Inferior parietal cortex (tissue), 1 donor: ENCODE data around the gene STK25.

Source experiments
- DNase-seq: peaks from one replicate; pipeline ENCODE4 v3.0.0-alpha.2; 2016; ENCODE audit errors: extremely low spot score

Gene STK25

DNA sequence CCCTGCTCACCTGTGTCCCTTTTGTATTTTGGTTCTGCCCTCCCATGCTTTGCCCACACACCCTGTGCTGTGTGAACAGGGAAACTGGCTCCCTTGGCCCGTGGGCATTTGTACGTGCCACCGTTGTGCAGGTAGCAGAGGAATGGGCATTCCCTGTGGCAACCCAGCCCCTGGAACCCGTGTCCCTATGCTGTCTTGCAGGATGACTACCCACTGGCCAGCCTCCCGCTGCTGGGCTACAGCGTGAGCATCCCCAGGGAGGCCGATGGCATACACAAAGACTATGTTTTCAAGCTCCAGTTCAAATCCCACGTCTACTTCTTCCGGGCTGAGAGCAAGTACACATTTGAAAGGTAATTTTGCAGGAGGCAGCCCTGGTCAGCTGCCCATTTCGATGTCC, 15.3 kb downstream of the STK25 start:
- no peak for DNase-seq

GRCh38 chr2:241492174-241492565, 16.2 kb downstream of the STK25 start:
- no peak for DNase-seq

- no peak for DNase-seq
Measured at GRCh38 chr2:241491549-241492173, 16.7 kb downstream of the STK25 start.

DNA sequence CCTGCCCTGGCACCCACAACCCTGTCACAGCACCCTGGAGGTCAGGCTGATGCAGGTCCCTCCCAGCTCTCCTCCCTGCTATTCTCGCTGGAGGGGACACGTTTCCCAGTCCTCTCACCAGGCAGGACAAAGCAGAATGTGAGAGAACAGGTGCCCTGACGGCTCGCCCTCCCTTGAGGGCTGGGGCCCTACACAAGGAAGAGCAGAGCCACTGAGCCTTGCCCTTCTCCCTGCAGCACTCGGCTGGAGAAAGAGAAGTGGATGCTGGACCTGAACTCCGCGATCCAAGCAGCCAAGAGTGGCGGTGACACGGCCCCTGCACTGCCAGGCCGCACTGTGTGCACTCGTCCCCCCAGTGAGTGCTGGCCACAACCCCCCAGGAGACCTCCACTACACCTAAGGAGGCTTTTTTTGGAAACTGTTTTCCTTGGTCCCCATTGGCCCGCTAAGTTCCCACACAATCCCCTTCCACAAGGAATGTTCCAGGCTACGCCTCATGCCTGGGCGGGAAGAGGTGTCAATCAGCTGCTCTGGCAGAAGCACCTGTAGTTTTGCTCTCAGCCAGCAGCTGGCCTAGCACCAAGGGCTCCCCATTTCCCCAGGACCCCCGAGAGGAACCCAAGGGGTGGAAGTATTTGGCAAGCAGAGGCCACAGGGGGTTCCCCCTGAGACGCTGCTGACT, 17.4 kb downstream of the STK25 start:
- no peak for DNase-seq

- no peak for DNase-seq
Measured at GRCh38 chr2:241489733-241490680, 18.4 kb downstream of the STK25 start.

DNA sequence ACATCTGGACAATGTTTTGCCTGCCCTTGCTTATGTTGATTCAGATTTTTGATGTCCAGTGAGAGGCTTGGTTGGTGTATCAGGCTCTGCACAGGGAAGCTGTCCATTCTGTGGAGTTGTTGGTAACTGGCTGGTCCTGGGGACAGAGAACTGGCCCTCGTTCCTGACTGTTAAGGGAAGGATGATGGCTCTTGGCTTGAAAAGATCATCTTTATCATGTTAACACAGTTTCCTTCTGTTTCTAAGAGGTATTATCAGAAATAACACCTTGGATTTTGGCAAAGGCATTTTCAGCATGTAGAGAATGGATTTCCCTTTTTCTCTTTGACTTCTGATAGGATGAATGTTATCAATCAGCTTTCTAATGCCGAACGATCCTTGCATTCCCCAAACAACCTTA, 19.3 kb downstream of the STK25 start:
- no peak for DNase-seq

- no peak for DNase-seq
Measured at GRCh38 chr2:241485172-241485911, 23.0 kb downstream of the STK25 start.

DNA sequence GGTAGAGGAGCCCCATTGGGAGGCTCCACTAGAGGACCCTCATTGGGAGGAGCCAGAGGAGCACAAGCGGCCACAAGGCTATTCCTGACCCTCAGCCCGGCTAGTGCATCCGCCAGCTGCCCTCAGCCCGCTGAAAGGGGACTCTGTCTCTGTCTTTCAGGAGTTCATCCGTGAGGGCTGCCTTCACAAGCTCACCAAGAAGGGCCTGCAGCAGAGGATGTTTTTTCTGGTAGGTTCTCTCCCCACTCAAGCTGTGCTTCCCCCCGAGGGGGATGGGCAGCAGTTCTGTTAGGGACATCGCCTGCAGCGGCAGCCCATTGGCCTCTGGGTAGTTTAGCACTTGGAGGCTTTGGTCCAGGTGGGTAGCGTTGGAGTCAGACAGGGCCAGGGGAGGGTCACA, 25.1 kb downstream of the STK25 start:
- DNase-seq, result no peak

GRCh38 chr2:241482126-241482955, 26.0 kb downstream of the STK25 start:
- DNase-seq, result no peak

GRCh38 chr2:241481687-241482086, 26.7 kb downstream of the STK25 start:
- DNase-seq, result no peak

GRCh38 chr2:241479026-241479898, 29.1 kb downstream of the STK25 start:
- DNase-seq, result no peak

DNA sequence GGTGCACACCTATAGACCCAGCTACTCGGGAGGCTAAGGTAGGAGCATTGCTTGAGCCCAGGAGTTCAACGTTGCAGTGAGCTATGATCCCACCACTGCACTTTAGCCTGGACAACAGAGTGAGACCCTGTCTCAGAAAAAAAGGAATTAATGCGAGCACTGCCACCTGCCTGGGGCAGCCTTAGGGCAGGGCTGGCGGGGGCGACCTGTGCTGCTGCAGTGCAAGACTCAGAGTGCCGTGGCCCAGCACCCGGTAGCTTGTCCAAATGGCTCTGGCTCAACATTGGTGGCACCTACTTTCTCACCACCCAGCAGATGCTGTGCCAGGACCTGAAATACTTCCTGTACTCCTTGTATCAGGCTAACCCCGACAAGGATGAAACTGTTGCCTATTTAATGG, 30.2 kb downstream of the STK25 start:
- DNase-seq, result no peak

DNA sequence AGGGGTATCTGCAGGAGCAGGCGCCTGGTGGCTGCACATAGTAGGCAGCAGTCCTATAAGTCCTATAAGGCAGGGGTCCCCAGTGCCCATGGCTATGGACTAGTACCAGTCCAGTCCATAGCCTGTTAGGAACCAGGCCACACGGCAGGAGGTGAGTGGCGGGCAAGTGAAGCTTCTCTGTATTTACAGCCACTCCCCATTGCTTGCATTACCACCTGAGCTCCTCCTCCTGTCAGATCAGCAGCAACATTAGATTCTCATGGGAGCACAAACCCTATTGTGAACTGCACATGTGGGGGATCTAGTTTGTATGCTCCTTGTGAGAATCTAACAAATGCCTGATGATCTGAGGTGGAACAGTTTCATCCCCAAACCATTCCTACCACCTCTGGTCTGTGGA, 33.1 kb downstream of the STK25 start:
- DNase-seq, result no peak

DNA sequence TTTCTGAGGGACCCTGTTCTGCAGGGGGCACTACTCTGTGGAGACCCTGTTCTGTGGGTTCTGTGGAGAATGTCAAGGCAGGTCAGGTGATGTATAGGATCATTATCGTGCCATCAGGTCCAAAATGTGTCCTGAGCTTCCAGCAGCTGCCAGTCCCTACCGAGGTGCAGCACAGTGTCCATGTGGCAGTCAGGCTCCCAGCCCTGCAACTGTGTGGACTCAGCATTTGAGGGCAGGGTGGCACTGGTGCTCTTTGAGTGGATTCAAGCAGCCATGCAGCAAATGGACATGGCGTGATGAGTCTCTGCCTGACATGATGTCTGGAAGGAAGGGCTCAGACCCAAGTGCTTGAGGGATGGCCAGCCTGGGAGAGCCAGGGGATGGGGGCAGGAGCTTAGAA, 35.0 kb downstream of the STK25 start:
- DNase-seq, result no peak

DNA sequence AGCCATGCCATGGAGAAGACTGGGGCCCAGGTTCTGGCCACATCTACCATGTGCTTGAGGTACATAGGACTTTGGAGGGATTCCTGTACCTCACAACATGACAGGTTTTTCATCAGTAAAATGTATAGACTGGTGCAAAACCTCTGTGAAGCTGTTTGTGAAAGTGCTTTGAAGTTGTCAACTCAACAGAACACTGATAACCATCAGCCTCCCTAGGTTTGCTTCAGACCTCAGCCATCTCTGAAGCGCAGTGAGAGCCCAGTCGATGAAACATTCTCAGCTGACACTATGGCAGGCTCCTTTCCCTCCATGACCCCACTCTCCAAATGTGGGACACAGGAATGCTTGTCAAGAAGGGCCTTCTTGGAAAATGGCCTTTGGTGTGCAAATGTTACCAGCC, 38.6 kb downstream of the STK25 start:
- no peak for DNase-seq

DNA sequence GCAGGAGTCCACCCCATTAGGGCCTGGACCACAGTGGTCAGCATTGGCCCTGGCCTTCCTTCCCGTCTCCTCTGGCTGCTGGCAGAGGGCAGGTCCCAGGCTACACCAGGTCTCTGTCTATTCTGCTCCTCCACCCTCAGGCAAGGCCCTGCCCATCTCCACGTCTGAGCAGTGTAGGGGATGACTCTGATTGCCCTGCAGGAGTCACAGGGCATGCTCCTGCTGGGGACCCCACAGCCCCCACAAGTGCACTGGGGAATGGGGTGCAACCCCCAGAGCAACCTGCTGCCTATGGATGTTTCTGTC, 40.0 kb downstream of the STK25 start:
- no peak for DNase-seq

- no peak for DNase-seq
Measured at GRCh38 chr2:241467777-241468475, 40.5 kb downstream of the STK25 start.

GRCh38 chr2:241466230-241466629, 42.2 kb downstream of the STK25 start:
- no peak for DNase-seq

- DNase-seq, result no peak
Measured at GRCh38 chr2:241465543-241465942, 42.8 kb downstream of the STK25 start.
